IMR-90 (cell line): ENCODE results near the gene IKZF3. TPM values are rescaled to one million over a fixed set of nuclear protein-coding genes. Genes with fewer than 3 reads are reported as not detected.

Source experiments
- ATAC-seq: fragments of 200-7000 bp; cut with Tn5 transposase; 2 replicates; pipeline ENCODE4 v1.9.1; 2020; ENCODE audit warnings: low read depth, mild to moderate bottlenecking, moderate library complexity
- BruUV-seq: library from RNA; stranded (reverse); fragments of 400-500 nt; replicated peaks from 2 replicates; lab custom pipeline; 2021; lab: Mats Ljungman, UMichigan
- CTCF ChIA-PET: fragments of 300-600 bp; formaldehyde crosslinking; extraction: SDS; loops from one replicate; lab custom pipeline; 2021; ENCODE audit warnings: antibody characterized with exemption; lab: Yijun Ruan, JAX
- POLR2A ChIA-PET: fragments of 300-600 bp; sonication (Branson Sonifier 250); formaldehyde crosslinking; loops from one replicate; lab custom pipeline; 2022; ENCODE audit warnings: antibody characterized with exemption; ENCODE audit not compliant: unreplicated experiment; lab: Charles Lee
- DNase-seq: peaks from one replicate; pipeline ENCODE4 v3.0.0; 2013
- H2AFZ ChIP-seq: replicated peaks from 2 replicates; pipeline ENCODE3; 2013; ENCODE audit warnings: low read length, mild to moderate bottlenecking; ENCODE audit not compliant: poor library complexity
- H2AK5ac ChIP-seq: 2 replicates; pipeline ENCODE4 v1.6.1; 2013; ENCODE audit warnings: low read depth, low read length, inconsistent platforms
- H2AK9ac ChIP-seq: replicated peaks from 2 replicates; pipeline ENCODE3; 2013; ENCODE audit warnings: mild to moderate bottlenecking, low read depth, low read length, moderate library complexity; ENCODE audit not compliant: poor library complexity
- H2BK120ac ChIP-seq: 2 replicates; pipeline ENCODE4 v1.6.1; 2013; ENCODE audit warnings: low read depth, low read length, inconsistent platforms
- H2BK15ac ChIP-seq: 3 replicates; pipeline ENCODE4 v1.6.1; 2013; ENCODE audit warnings: low read depth, low read length, inconsistent platforms
- H2BK20ac ChIP-seq: 2 replicates; pipeline ENCODE4 v1.6.1; 2013; ENCODE audit warnings: low read depth, mild to moderate bottlenecking, inconsistent platforms, low read length, moderate library complexity
- H2BK5ac ChIP-seq: 2 replicates; pipeline ENCODE4 v1.6.1; 2013; ENCODE audit warnings: mild to moderate bottlenecking, low read depth, low read length, inconsistent platforms; ENCODE audit not compliant: poor library complexity, severe bottlenecking
- H3K14ac ChIP-seq: replicated peaks from 2 replicates; pipeline ENCODE4 v1.6.1; 2013; ENCODE audit warnings: low read depth, low read length, inconsistent platforms
- H3K18ac ChIP-seq: 2 replicates; pipeline ENCODE4 v1.6.1; 2013; ENCODE audit warnings: low read depth, low read length, control low read depth
- H3K23ac ChIP-seq: 2 replicates; pipeline ENCODE4 v1.6.1; 2013; ENCODE audit warnings: low read depth, low read length, inconsistent platforms
- H3K27ac ChIP-seq: 2 replicates; pipeline ENCODE4 v1.5.1; 2013; ENCODE audit warnings: mild to moderate bottlenecking, control low read depth, low read length; ENCODE audit not compliant: insufficient read depth
- H3K27me3 ChIP-seq: 2 replicates; pipeline ENCODE4 v1.6.1; 2013; ENCODE audit warnings: low read length; ENCODE audit not compliant: control insufficient read depth, insufficient read depth
- H3K36me3 ChIP-seq: 2 replicates; pipeline ENCODE4 v1.6.1; 2013; ENCODE audit warnings: low read length, mixed read lengths; ENCODE audit not compliant: control insufficient read depth, insufficient read depth
- H3K4ac ChIP-seq: 2 replicates; pipeline ENCODE4 v1.6.1; 2013; ENCODE audit warnings: low read depth, low read length, inconsistent platforms
- H3K4me1 ChIP-seq: 2 replicates; pipeline ENCODE4 v1.6.1; 2013; ENCODE audit warnings: low read length, mixed read lengths; ENCODE audit not compliant: control insufficient read depth, insufficient read depth
- H3K4me2 ChIP-seq: 2 replicates; pipeline ENCODE4 v1.6.1; 2013; ENCODE audit warnings: low read depth, mild to moderate bottlenecking, control low read depth, low read length, moderate library complexity
- H3K4me3 ChIP-seq: 2 replicates; pipeline ENCODE4 v1.5.1; 2013; ENCODE audit warnings: low read depth, mild to moderate bottlenecking, control low read depth, low read length, moderate library complexity; ENCODE audit not compliant: insufficient read depth
- H3K56ac ChIP-seq: 2 replicates; pipeline ENCODE4 v1.6.1; 2013; ENCODE audit warnings: low read length, inconsistent platforms; ENCODE audit not compliant: insufficient read depth; ENCODE audit errors: extremely low read depth
- H3K79me1 ChIP-seq, 2 experiments: 2 replicates each; pipeline ENCODE4 v1.6.1; 2013; ENCODE audit warnings: low read length in 2 of 2, inconsistent platforms in 1 of 2, low read depth in 1 of 2
- H3K9ac ChIP-seq: 2 replicates; pipeline ENCODE4 v1.6.1; 2013; ENCODE audit warnings: low read depth, low read length, control low read depth
- H3K9me1 ChIP-seq: 2 replicates; pipeline ENCODE4 v1.6.1; 2013; ENCODE audit warnings: low read length, inconsistent platforms; ENCODE audit not compliant: insufficient read depth
- H3K9me3 ChIP-seq: 2 replicates; pipeline ENCODE4 v1.6.1; 2013; ENCODE audit warnings: low read length; ENCODE audit not compliant: control insufficient read depth, insufficient read depth
- H4K20me1 ChIP-seq: 2 replicates; pipeline ENCODE4 v1.6.1; 2013; ENCODE audit warnings: low read length, inconsistent platforms; ENCODE audit not compliant: insufficient read depth
- H4K5ac ChIP-seq: 2 replicates; pipeline ENCODE4 v1.6.1; 2013; ENCODE audit warnings: mild to moderate bottlenecking, low read depth, low read length, control low read depth
- H4K8ac ChIP-seq, 2 experiments: 2 replicates each; pipeline ENCODE4 v1.6.1; 2013; ENCODE audit warnings: low read depth in 2 of 2, low read length in 2 of 2, control low read depth in 1 of 2, inconsistent platforms in 1 of 2
- H4K91ac ChIP-seq: 2 replicates; pipeline ENCODE4 v1.6.1; 2013; ENCODE audit warnings: low read depth, low read length, inconsistent platforms; ENCODE audit not compliant: insufficient read depth
- BHLHE40 ChIP-seq: fragments of 150-350 bp; IDR thresholded peaks from 2 replicates; pipeline ENCODE4 v1.6.1; 2016; ENCODE audit warnings: mild to moderate bottlenecking, low read depth, low read length
- CEBPB ChIP-seq: IDR thresholded peaks from 2 replicates; pipeline ENCODE4 v1.6.1; 2012; ENCODE audit warnings: low read depth, low read length, improper control_type of control experiment
- CHD1 ChIP-seq: IDR thresholded peaks from 2 replicates; pipeline ENCODE4 v1.6.1; 2012; ENCODE audit warnings: low read depth, low read length, improper control_type of control experiment
- FOS ChIP-seq: fragments of 150-350 bp; IDR thresholded peaks from 2 replicates; pipeline ENCODE4 v1.6.1; 2016; ENCODE audit warnings: low read depth, low read length
- MAFK ChIP-seq: IDR thresholded peaks from 2 replicates; pipeline ENCODE4 v1.6.1; 2012; ENCODE audit warnings: low read depth, low read length, improper control_type of control experiment
- MAZ ChIP-seq: IDR thresholded peaks from 2 replicates; pipeline ENCODE4 v1.6.1; 2012; ENCODE audit warnings: low read depth, mild to moderate bottlenecking, low read length, improper control_type of control experiment, moderate library complexity, borderline replicate concordance
- MXI1 ChIP-seq: IDR thresholded peaks from 2 replicates; pipeline ENCODE4 v1.6.1; 2012; ENCODE audit warnings: low read depth, mild to moderate bottlenecking, low read length, moderate library complexity, borderline replicate concordance
- POLR2A ChIP-seq: IDR thresholded peaks from 2 replicates; pipeline ENCODE4 v1.6.1; 2012; ENCODE audit warnings: mild to moderate bottlenecking, low read depth, low read length
- RAD21 ChIP-seq: IDR thresholded peaks from 2 replicates; pipeline ENCODE4 v1.6.1; 2012; ENCODE audit warnings: low read length, improper control_type of control experiment
- RCOR1 ChIP-seq: IDR thresholded peaks from 2 replicates; pipeline ENCODE4 v1.6.1; 2012; ENCODE audit warnings: mild to moderate bottlenecking, low read length, improper control_type of control experiment; ENCODE audit not compliant: insufficient replicate concordance
- RFX5 ChIP-seq: IDR thresholded peaks from 2 replicates; pipeline ENCODE4 v1.8.0; 2012; ENCODE audit warnings: low read depth, mild to moderate bottlenecking, low read length, moderate library complexity
- SMC3 ChIP-seq: fragments of 150-350 bp; IDR thresholded peaks from 2 replicates; pipeline ENCODE4 v1.6.1; 2016; ENCODE audit warnings: low read depth, mild to moderate bottlenecking, antibody characterized with exemption, low read length, moderate library complexity
- WGBS, 2 experiments: methylation state at CpG; one replicate each; pipeline versions ENCODE4 v1.1.5 to v1.1.7; 2013; ENCODE audit warnings: missing lambda C conversion rate in 2 of 2; ENCODE audit not compliant: insufficient read length in 1 of 2; ENCODE audit errors: extremely low coverage in 2 of 2; 5-methylcytosine and 5-hydroxymethylcytosine counted together
- dilution Hi-C: fragments of 300-500 bp; cut with HindIII; formaldehyde crosslinking; loops from one replicate; pipeline ENCODE4 v1.14.3; 2018; ENCODE audit warnings: low sequenced_read_pairs; ENCODE audit not compliant: unreplicated experiment
- in situ Hi-C: fragments of 300-500 bp; cut with MboI; formaldehyde crosslinking; loops from 3 replicates; pipeline ENCODE4 v1.14.3; 2019; ENCODE audit warnings: low sequenced_read_pairs, inconsistent platforms, mixed read lengths
- intact Hi-C: fragments of 100-400 bp; cut with micrococcal nuclease; formaldehyde crosslinking; loops from 2 replicates; pipeline ENCODE4 v1.10.0; 2022
- polyA plus RNA-seq, 3 experiments: library from polyadenylated mRNA; depleted of rRNA; stranded (reverse); fragments of >200 nt; gene quantifications; 2 replicates each; pipeline ENCODE4 v1.2.3, GENCODE V29; 2012; ENCODE audit warnings: low replicate concordance in 1 of 3
- total RNA-seq: library from RNA; depleted of rRNA; stranded (reverse); fragments of >200 nt; gene quantifications from 2 replicates; pipeline ENCODE4 v1.2.3, GENCODE V29; 2012
- TF ChIP-seq, protein P1 (sequence below): conservative IDR thresholded peaks from 2 replicates; pipeline ENCODE4 v1.5.1; 2012; ENCODE audit warnings: mild to moderate bottlenecking, low read depth, low read length, improper control_type of control experiment
- TF ChIP-seq, protein P2 (sequence below): fragments of 150-350 bp; IDR thresholded peaks from 2 replicates; pipeline ENCODE4 v1.6.1; 2017; ENCODE audit warnings: mild to moderate bottlenecking, antibody characterized with exemption, low read length, low read depth
- TF ChIP-seq, protein P3 (sequence below): fragments of 150-350 bp; IDR thresholded peaks from 2 replicates; pipeline ENCODE4 v1.6.1; 2016; ENCODE audit warnings: low read depth, mild to moderate bottlenecking, low read length, moderate library complexity, borderline replicate concordance

Gene IKZF3
- total and polyA plus RNA-seq, 2 of the 4 experiments (the other 2 are of a cell fraction), result not detected

DNA sequence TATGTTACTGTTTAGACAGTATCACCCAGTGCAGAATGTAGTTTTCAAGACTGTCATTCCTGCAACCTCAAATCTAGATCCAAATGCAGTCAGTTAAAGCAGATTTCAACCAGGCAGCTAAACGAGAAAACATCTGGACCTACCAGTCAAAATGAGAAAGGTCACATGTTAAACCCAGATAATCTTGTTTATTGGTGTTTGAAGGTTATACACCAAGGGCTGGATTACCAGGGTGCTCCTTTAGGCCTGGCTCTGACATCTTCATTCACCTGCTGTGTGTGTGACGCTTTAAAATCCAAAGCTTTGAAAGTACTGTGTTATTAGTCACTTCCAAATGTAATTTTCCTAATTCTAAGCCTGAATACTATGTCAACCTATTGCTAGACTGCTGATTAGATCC lies 54.9 kb downstream of the IKZF3 start:
- ChIA-PET POLR2A (no interaction called here), CTCF (no interaction called here)
- H2AFZ ChIP-seq, result no peak overlapping the region
- no peak overlapping the region for H2BK20ac ChIP-seq
- H3K4me2 ChIP-seq, result no peak overlapping the region
- H4K91ac ChIP-seq, result no peak overlapping the region
- H3K36me3 ChIP-seq, result no peaks in the 10 kb centered on the region
- ATAC-seq (no peak), DNase-seq (no peak)
- H4K20me1 ChIP-seq, result no peaks in the 10 kb centered on the region
- intact Hi-C loops (loop anchor here (5.0 kb wide), 1 partner anchor 38 kb away; no protein-coding TSS in a partner anchor), in situ Hi-C loops (no loop called here), dilution Hi-C loops (no loop called here)
- no peak overlapping the region for H3K23ac ChIP-seq
- H2AK5ac ChIP-seq, result no peak overlapping the region
- no peak overlapping the region for H3K56ac ChIP-seq
- H3K9me3 ChIP-seq, result no peaks in the 10 kb centered on the region
- H2BK5ac ChIP-seq, result no peak overlapping the region
- no peak overlapping the region for H3K4me3 ChIP-seq
- H2BK120ac ChIP-seq, result no peak overlapping the region
- H3K27me3 ChIP-seq, result peaks cover 50% of the 10 kb centered on the region
- no peaks in the 10 kb centered on the region for H3K9me1 ChIP-seq
- H4K5ac ChIP-seq, result no peak overlapping the region
- WGBS, 2 experiments, result no CpG with 5 or more reads among the region's 2 CpGs
- no peaks in the 10 kb centered on the region for H3K4me1 ChIP-seq
- H3K18ac ChIP-seq, result no peak overlapping the region
- no peak overlapping the region for H3K27ac ChIP-seq
- BruUV-seq, result no TSS peak
- no peaks in the 10 kb centered on the region for H3K79me1 ChIP-seq
- H4K8ac ChIP-seq, result no peak overlapping the region
- no peak overlapping the region for H2AK9ac ChIP-seq
- no peak overlapping the region for H3K4ac ChIP-seq
- no peak overlapping the region for H2BK15ac ChIP-seq
- TF ChIP-seq, protein P1, sequence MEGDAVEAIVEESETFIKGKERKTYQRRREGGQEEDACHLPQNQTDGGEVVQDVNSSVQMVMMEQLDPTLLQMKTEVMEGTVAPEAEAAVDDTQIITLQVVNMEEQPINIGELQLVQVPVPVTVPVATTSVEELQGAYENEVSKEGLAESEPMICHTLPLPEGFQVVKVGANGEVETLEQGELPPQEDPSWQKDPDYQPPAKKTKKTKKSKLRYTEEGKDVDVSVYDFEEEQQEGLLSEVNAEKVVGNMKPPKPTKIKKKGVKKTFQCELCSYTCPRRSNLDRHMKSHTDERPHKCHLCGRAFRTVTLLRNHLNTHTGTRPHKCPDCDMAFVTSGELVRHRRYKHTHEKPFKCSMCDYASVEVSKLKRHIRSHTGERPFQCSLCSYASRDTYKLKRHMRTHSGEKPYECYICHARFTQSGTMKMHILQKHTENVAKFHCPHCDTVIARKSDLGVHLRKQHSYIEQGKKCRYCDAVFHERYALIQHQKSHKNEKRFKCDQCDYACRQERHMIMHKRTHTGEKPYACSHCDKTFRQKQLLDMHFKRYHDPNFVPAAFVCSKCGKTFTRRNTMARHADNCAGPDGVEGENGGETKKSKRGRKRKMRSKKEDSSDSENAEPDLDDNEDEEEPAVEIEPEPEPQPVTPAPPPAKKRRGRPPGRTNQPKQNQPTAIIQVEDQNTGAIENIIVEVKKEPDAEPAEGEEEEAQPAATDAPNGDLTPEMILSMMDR, result no peak
- TF ChIP-seq CEBPB, result no peak
- TF ChIP-seq RCOR1, result no peak
- TF ChIP-seq SMC3, result no peak
- TF ChIP-seq BHLHE40, result no peak
- no peak for TF ChIP-seq MAFK
- TF ChIP-seq FOS, result no peak
- TF ChIP-seq CHD1, result no peak
- no peak for TF ChIP-seq RAD21
- TF ChIP-seq, protein P2, sequence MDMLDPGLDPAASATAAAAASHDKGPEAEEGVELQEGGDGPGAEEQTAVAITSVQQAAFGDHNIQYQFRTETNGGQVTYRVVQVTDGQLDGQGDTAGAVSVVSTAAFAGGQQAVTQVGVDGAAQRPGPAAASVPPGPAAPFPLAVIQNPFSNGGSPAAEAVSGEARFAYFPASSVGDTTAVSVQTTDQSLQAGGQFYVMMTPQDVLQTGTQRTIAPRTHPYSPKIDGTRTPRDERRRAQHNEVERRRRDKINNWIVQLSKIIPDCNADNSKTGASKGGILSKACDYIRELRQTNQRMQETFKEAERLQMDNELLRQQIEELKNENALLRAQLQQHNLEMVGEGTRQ, result no peak
- TF ChIP-seq MAZ, result no peak
- TF ChIP-seq MXI1, result no peak
- TF ChIP-seq POLR2A, result no peak
- TF ChIP-seq, protein P3, sequence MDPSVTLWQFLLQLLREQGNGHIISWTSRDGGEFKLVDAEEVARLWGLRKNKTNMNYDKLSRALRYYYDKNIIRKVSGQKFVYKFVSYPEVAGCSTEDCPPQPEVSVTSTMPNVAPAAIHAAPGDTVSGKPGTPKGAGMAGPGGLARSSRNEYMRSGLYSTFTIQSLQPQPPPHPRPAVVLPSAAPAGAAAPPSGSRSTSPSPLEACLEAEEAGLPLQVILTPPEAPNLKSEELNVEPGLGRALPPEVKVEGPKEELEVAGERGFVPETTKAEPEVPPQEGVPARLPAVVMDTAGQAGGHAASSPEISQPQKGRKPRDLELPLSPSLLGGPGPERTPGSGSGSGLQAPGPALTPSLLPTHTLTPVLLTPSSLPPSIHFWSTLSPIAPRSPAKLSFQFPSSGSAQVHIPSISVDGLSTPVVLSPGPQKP, result no peak
- no peak for TF ChIP-seq RFX5
- no peak overlapping the region for H3K14ac ChIP-seq
- no peak overlapping the region for H3K9ac ChIP-seq
